Muscle layer of colon (tissue), 2 donors: ENCODE measurements around the gene CACNA1A.
"Not testable (repeated sequence)": the region's sequence is repeated elsewhere in the genome, so short reads cannot be mapped to it uniquely, and the experiment has no call there.

Experiments used
- H3K27ac ChIP-seq: one replicate; pipeline ENCODE4 v1.7.0; 2013; ENCODE audit warnings: low read depth, mild to moderate bottlenecking, low read length, moderate library complexity
- H3K27me3 ChIP-seq, 2 donors: one replicate each; pipeline ENCODE4 v1.7.0; 2013; ENCODE audit warnings: low read length in 2 of 2, mild to moderate bottlenecking in 2 of 2; ENCODE audit not compliant: insufficient read depth in 2 of 2, control insufficient read depth in 1 of 2
- H3K36me3 ChIP-seq: one replicate; pipeline ENCODE4 v1.7.0; 2013; ENCODE audit warnings: mild to moderate bottlenecking, low read length; ENCODE audit not compliant: insufficient read depth
- H3K4me1 ChIP-seq: one replicate; pipeline ENCODE4 v1.7.0; 2013; ENCODE audit warnings: mild to moderate bottlenecking, low read length; ENCODE audit not compliant: insufficient read depth
- H3K4me3 ChIP-seq, 2 donors: one replicate each; pipeline ENCODE4 v1.7.0; 2013; ENCODE audit warnings: low read length in 2 of 2, low read depth in 1 of 2, mild to moderate bottlenecking in 1 of 2, moderate library complexity in 1 of 2
- H3K9ac ChIP-seq: one replicate; pipeline ENCODE4 v1.7.0; 2013; ENCODE audit warnings: low read length
- H3K9me3 ChIP-seq: one replicate; pipeline ENCODE4 v1.7.0; 2013; ENCODE audit warnings: mild to moderate bottlenecking, low read length
- donor health status: abdominal sarcoma.
- donor health status: Adenocarcinoma of cecum.

Gene CACNA1A

GRCh38 chr19:13382633-13382938 is 123.7 kb downstream of the CACNA1A start:
- Histone ChIP-seq H3K9ac (no peak overlapping the region), H3K36me3 (no peaks in the 10 kb centered on the region), H3K9me3 (no peaks in the 10 kb centered on the region), H3K4me1 (no peaks in the 10 kb centered on the region), H3K27me3 (no peaks in the 10 kb centered on the region), H3K4me3 (no peak overlapping the region), H3K27ac (no peak overlapping the region)

GRCh38 chr19:13381827-13382632 is 124.2 kb downstream of the CACNA1A start:
- Histone ChIP-seq H3K36me3 (no peaks in the 10 kb centered on the region), H3K27me3 (no peaks in the 10 kb centered on the region), H3K4me1 (no peaks in the 10 kb centered on the region), H3K9me3 (no peaks in the 10 kb centered on the region), H3K4me3 (no peak overlapping the region), H3K9ac (no peak overlapping the region), H3K27ac (no peak overlapping the region)

GRCh38 chr19:13376537-13376936 is 129.7 kb downstream of the CACNA1A start:
- Histone ChIP-seq H3K4me1 (no peaks in the 10 kb centered on the region), H3K27me3 (no peaks in the 10 kb centered on the region), H3K36me3 (no peaks in the 10 kb centered on the region), H3K9me3 (no peaks in the 10 kb centered on the region), H3K9ac (no peak overlapping the region), H3K27ac (no peak overlapping the region), H3K4me3 (no peak overlapping the region)

GRCh38 chr19:13373599-13373998 is 132.7 kb downstream of the CACNA1A start:
- Histone ChIP-seq H3K9ac (no peak overlapping the region), H3K4me1 (no peaks in the 10 kb centered on the region), H3K9me3 (no peaks in the 10 kb centered on the region), H3K27ac (no peak overlapping the region), H3K4me3 (no peak overlapping the region), H3K27me3 (no peaks in the 10 kb centered on the region), H3K36me3 (no peaks in the 10 kb centered on the region)

- Histone ChIP-seq H3K27ac (no peak overlapping the region), H3K4me3 (no peak overlapping the region), H3K27me3 (no peaks in the 10 kb centered on the region), H3K4me1 (no peaks in the 10 kb centered on the region), H3K36me3 (no peaks in the 10 kb centered on the region), H3K9ac (no peak overlapping the region), H3K9me3 (no peaks in the 10 kb centered on the region)
Observed at GRCh38 chr19:13370948-13371347, 135.3 kb downstream of the CACNA1A start.

- no peak overlapping the region for H3K27ac ChIP-seq
- H3K4me1 ChIP-seq, result no peaks in the 10 kb centered on the region
- H3K27me3 ChIP-seq, result no peaks in the 10 kb centered on the region
- H3K36me3 ChIP-seq, result no peaks in the 10 kb centered on the region
- no peak overlapping the region for H3K9ac ChIP-seq
- no peak overlapping the region for H3K4me3 ChIP-seq
- no peaks in the 10 kb centered on the region for H3K9me3 ChIP-seq
Observed at GRCh38 chr19:13366529-13367143, 139.6 kb downstream of the CACNA1A start.

GRCh38 chr19:13363954-13364353 is 142.3 kb downstream of the CACNA1A start:
- Histone ChIP-seq H3K9ac (no peak overlapping the region), H3K36me3 (no peaks in the 10 kb centered on the region), H3K4me1 (no peaks in the 10 kb centered on the region), H3K4me3 (no peak overlapping the region), H3K27me3 (no peaks in the 10 kb centered on the region), H3K27ac (no peak overlapping the region), H3K9me3 (no peaks in the 10 kb centered on the region)

GRCh38 chr19:13363245-13363644 is 143.0 kb downstream of the CACNA1A start:
- no peak overlapping the region for H3K4me3 ChIP-seq
- no peaks in the 10 kb centered on the region for H3K27me3 ChIP-seq
- H3K27ac ChIP-seq, result no peak overlapping the region
- no peaks in the 10 kb centered on the region for H3K9me3 ChIP-seq
- H3K9ac ChIP-seq, result no peak overlapping the region
- no peaks in the 10 kb centered on the region for H3K36me3 ChIP-seq
- H3K4me1 ChIP-seq, result no peaks in the 10 kb centered on the region

GRCh38 chr19:13362668-13363067 is 143.6 kb downstream of the CACNA1A start:
- Histone ChIP-seq H3K4me1 (no peaks in the 10 kb centered on the region), H3K9ac (no peak overlapping the region), H3K9me3 (no peaks in the 10 kb centered on the region), H3K4me3 (no peak overlapping the region), H3K36me3 (no peaks in the 10 kb centered on the region), H3K27me3 (no peaks in the 10 kb centered on the region), H3K27ac (no peak overlapping the region)

GRCh38 chr19:13361726-13362125 is 144.6 kb downstream of the CACNA1A start:
- H3K27ac ChIP-seq, H3K4me3 ChIP-seq, H3K36me3 ChIP-seq, H3K9ac ChIP-seq, H3K27me3 ChIP-seq, H3K9me3 ChIP-seq, H3K4me1 ChIP-seq: not testable (repeated sequence)

- Histone ChIP-seq H3K27me3 (no peaks in the 10 kb centered on the region), H3K36me3 (no peaks in the 10 kb centered on the region), H3K27ac (no peak overlapping the region)
Observed at GRCh38 chr19:13356686-13357280, 149.5 kb downstream of the CACNA1A start.

GRCh38 chr19:13356185-13356584 is 150.1 kb downstream of the CACNA1A start:
- H3K9ac ChIP-seq, result no peak overlapping the region
- no peak overlapping the region for H3K27ac ChIP-seq
- no peak overlapping the region for H3K4me3 ChIP-seq
- no peaks in the 10 kb centered on the region for H3K36me3 ChIP-seq
- no peaks in the 10 kb centered on the region for H3K4me1 ChIP-seq
- no peaks in the 10 kb centered on the region for H3K9me3 ChIP-seq
- H3K27me3 ChIP-seq, result no peaks in the 10 kb centered on the region

More at GRCh38 chr19:13356686-13357280, 149.5 kb downstream of the CACNA1A start:
- Histone ChIP-seq H3K4me1 (no peaks in the 10 kb centered on the region), H3K9ac (no peak overlapping the region), H3K9me3 (no peaks in the 10 kb centered on the region), H3K4me3 (no peak overlapping the region)
